HG03025 (cell line): Measurements from ENCODE around the gene BCAR3.
"Not testable (repeated sequence)": the region's sequence is repeated elsewhere in the genome, so short reads cannot be mapped to it uniquely, and the experiment has no call there.

Source experiments
- ATAC-seq: cut with Tn5 transposase; IDR thresholded peaks from one replicate; pipeline ENCODE4 v1.9.1; 2021; ENCODE audit warnings: mild to moderate bottlenecking, moderate library complexity; ENCODE audit not compliant: unreplicated experiment, low FRiP score

The BCAR3 gene

DNA sequence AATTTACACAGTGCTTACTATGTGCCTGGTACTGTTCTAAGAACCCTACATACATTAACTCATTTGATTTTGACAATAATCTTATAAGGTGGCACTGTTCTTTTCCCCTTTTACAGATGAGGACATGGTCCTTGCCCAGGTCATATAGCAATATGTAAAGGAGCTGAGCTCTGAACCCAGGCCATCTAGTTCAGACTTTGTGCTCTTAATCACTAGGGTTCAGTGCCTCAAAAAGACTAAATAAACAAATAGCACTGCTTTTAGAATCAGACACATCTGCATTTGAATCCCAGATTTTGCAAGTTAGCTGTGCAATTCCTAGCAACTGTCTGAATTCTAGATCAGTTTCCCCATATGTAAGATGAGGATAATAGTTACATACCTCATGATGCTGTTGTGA lies 8.7 kb upstream of the BCAR3 start:
- ATAC-seq = no peak

DNA sequence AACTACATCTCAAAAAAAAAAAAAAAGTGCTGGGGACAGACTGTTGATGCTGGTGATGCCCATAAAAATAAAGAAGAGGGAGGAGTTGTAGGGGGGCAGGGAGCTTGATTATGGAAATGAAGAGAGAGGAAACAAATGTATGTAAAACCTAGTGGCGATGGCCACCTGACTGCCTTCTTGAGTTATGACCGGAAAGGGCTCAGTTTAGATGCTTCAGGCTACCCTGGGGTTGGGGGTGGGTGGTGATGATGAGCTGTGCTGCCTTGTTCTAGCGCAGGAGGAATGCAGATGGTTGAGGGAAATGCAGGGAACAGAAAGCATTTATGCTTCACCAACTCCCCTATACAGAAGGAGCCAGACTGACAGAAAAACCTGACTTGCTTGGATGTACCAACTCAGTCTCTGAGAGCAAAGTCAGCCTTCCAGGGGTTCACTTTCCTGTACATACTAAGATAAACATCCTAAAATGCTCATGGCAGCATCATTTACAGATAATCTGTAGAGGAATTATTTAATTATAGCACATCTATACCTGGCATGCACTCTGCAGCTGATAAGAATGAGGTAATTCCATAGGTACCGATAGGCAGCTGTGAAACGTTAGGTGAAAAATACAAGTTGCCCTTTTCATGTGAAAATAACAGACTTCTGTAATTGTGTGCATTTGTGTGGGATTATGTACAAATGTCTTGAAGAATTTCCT lies 8.0 kb upstream of the BCAR3 start:
- no peak for ATAC-seq

DNA sequence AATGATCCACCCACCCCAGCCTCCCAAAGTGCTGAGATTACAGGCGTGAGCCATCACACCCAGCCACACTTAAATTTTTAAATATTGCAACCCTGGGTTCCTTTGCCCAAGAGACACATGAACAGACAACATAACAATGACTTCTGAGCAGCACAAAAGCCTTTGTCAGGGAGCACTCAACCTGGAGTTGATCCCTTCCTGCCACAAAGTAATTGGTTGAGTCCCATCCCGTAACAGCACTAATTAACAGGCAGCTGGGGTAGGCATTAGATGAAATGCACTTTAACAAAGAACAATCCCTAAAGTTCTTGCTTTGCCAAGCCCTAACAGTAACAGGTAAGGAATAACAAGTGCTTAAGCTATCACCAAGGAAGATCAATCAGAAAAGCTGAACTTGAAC lies 5.9 kb upstream of the BCAR3 start:
- no peak for ATAC-seq

DNA sequence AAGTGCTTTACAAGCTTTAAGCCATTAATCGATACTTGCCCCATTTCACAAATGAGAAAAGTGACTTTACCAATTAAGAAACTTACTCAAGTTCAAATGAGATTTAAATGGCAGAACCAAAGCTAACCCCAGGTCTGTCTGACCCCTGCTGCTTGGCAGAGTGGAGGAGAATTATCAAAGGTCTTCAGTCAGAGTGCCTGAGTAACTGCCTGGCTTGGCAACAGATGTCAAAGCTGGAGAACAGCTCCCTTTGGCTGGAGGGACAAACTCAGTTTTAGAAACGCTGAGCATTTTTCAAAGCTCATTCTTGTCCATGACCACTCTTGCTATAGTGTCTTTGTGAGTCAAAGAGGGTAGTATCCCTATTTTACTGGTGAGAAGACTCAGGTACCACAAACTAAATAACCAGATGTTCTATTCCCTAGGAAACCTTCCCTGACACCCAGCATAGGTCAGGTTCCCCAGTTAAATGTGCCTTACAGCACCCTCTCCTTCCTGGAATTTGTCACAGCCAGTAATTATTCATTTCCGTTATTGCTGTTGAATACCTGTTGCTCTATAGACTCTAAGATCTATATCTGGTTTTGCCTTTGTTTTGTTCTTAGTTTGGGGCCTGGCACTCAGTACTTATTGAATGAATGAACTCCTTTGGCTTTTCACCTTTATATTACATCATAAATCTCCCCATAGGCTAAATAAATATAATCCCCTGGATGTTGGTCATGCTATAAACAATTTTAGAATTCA lies 5.0 kb upstream of the BCAR3 start:
- no peak for ATAC-seq

DNA sequence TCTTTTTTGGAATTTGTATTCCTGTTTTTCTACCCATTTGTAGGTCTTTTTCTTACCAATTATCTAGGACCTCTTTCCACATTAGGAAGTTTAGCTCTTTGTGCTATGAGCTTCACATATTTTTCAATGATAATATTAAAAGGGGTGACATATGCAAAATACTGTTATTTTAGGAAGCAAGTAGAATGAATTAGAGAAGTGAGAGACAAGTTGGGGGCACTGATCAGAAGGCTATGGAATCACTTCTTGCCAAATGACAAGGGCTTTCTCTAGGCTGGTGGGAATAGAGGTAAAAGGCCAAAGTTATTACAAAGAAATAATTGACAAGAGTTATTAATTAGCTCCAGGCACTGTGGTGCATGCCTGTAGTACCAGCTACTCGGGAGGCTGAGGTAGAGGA lies 4.3 kb upstream of the BCAR3 start:
- no peak for ATAC-seq

DNA sequence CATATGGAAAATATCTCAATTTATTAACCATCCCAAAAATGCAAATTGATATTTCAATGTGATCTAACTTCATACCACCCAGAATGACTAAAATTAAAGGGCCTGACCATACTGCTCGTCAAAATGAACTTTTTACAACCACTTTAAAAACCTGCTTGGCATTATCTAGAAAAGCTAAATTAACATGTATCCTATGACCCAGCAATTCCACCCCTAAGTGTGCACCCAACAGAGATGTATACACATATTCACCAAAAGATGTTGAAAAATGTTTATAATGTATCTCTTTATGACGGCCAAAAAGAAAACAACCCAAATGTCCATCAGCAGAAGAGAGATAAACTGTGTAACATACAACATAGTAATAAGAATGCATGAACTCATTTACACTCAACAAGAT lies 1.6 kb upstream of the BCAR3 start:
- ATAC-seq = no peak

DNA sequence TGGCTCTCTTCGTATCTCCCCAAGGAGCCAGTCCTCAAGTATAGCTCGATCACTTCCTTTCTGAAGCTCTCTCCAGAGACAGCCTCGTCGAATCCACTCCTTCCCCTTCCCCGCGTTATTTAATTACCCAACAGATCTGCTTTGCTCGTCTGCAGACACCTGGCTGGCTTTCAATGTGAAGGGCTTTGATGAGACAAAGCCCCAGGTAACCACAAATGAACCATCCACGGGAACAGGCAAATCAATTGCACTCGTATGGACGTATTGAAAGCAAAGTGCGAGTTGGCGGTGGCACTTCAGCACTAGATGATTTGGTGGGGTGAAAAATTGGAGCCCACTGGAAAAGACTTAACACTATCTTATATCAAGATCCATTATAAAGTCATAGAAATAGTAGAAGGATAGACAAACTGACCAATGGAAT lies 364 bp upstream of the BCAR3 start:
- peak; percentile 6 for ATAC-seq

DNA sequence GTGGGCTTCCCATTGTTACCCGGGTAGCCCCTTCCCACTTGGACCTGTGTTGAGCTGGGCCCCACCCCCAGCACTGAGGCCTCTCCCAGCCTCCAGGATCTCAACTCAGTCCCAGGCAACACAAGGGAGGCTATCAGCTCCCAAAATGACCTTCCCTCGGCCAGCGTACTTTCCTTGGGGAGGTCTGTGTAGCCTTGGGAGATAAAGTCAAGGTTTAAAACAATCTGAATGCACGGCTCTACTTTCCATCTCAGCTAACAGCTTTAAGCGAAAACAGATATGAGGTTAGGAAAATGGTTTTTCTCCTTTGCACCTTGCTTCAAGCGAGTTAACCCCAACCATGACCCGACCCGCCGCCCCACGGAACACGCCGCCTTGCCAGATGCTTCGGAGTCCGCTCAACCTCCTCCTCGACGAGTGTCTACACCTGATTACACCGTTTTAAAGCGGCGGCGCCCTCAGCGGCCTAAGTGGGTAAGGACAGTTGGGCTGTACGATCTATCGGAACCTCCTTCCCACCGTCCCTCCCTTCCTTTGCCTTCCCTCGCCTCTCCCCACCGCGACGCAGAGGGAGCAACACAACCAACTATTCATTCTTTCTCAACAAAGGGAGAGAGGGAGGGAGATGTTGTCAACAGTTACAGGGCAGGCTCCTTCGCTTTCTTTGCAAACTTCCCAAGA lies 1.1 kb downstream of the BCAR3 start:
- peak; percentile 72 for ATAC-seq

DNA sequence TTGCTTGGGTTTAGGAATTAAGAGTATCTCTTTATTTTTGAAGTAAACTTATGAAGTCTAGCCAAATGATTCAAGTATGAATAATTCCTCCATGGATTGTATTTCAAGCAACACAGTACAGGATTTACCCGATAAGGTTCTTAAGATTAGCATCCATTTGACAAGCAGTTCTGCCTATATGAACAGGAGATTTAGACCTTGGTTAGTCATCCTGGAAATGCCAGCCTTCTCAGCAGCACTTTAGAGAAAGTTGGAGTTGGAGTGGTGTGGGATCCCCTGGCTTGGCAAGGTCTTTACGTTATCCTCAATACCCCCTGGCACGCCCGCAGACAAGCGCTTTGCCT lies 1.6 kb downstream of the BCAR3 start:
- ATAC-seq = no peak

DNA sequence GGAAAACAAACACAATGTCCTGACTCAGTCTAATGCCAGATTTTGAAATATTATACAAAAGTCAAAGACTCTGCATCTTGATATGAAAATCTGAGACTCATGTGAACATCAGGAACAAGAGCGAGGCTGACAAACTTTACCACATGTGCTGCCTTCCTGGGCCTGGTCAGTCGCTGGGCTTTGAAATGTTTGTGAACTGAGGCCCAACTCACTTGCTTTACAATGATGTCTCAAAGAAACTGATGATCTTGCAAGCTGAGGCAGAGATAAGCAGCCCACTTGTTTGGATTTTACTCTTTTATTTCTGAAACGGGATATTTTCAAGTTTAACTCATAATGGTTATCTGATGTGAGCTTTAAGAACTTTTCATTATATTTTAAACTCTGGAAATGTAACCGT lies 2.1 kb downstream of the BCAR3 start:
- no peak for ATAC-seq

DNA sequence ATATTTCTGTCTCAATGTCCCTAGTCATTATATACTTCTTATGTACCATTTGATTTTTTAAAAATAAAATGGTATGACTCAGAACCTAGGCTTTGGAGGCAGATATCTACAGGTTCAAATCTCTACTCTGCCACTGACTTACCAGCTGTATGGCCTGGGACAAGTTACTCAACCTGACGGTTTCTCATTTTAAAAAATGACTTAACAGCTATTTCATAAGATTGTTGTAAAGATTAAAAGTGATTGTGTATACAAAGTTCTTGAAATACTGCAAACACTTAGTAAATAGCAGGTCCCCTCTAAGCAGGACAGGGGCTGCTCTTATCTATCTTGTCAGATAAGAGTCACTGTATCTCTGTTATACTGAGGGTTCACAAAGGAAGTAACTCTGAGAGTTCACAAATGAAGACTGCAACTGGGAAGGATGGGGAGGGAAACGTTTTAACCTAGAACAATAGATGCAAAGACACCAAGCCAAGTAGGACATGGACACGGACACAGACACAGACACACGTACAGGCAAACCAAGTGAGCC lies 2.6 kb downstream of the BCAR3 start:
- ATAC-seq = no peak

DNA sequence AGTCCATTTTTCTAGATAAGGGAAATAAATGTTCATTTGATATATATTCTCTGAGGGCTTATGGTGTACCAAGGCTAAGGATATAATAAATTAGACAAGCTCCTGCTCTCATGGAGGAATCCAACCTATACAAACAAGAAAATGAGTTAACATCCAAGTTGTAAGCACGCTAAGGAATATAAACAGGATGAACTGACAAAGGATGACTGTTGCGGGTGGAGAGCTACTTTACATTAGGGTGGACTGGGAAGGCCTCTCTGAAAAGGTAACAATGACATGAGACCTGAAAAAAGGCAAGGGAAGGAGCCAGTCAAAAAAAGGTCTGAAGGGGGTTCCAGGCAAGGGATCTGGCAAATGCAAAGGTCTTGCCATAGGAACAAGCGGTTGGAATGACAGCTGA lies 3.1 kb downstream of the BCAR3 start:
- no peak for ATAC-seq

DNA sequence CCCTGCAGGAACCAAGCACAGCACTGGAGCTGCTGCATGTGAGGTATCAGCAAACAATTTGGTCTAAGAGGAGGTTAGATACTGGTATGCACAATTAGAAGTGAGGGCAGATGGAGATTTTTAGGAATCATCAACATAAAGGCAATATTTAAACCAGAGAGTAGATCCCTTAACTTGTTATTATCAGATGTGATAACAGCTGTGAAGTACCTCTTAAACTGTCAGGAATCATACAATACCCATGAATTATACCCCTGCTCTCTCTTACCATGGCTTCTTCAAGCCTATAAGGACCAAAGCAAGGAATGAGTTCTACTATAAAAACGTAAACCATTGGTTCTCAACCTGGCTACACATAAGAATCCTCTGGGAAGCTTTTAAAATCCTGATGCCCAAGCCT lies 3.9 kb downstream of the BCAR3 start:
- no peak for ATAC-seq

DNA sequence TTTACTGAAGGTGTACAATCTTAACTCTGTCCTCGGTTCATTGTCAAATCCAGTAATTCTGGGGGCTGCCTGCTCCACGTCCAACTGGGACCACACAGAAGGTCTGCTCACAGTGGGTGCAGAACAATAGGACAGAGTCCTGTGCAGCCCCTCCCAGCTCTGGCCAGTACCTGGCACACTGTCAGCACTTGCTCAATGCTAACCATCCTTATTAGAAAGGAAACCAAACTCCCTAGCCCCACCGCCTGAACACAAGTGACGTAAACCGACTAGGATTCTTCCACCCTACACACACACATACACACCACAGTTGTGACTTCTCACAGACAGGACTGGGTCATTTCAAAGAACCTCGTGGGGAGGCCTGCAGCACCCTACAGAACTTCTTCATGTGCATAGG lies 5.2 kb downstream of the BCAR3 start:
- ATAC-seq = no peak

DNA sequence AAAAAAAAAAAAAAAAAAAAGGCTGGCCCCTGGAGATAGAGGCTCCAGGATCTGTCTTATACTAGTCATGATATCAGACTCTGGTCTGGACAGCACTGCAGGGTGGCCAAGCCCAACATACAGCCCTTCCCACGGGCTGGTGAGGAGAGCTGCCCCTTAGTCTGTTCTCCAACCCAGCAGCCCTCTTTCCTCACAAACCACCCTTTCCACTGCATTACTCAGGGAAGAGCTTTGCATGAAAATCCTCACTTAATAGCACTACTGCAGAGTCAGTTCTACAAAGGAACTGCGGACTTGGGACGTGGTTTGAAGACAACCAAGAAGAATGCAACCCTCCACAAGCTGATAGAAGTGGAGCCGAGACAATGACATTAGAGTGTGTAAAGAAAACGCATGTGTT lies 5.7 kb downstream of the BCAR3 start:
- ATAC-seq = no peak

DNA sequence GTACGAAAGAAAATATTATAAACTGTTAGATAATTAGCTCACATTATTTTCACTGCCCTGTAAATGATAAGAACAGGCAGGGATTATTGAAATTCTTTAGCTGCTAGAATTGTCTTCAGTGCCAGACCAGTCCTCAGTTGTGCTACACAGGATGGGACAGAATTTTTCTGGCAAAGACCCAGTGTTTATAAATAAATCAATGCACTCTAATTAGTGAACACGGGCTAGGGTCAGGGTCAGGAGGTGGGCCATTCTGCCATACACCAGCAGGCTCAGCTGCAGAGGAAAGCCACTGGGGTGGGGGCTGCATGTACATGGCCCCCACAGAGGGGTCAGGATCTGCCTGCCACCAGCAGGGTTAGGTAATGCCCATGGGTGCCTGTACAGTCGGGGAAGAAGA lies 6.4 kb downstream of the BCAR3 start:
- no peak for ATAC-seq

DNA sequence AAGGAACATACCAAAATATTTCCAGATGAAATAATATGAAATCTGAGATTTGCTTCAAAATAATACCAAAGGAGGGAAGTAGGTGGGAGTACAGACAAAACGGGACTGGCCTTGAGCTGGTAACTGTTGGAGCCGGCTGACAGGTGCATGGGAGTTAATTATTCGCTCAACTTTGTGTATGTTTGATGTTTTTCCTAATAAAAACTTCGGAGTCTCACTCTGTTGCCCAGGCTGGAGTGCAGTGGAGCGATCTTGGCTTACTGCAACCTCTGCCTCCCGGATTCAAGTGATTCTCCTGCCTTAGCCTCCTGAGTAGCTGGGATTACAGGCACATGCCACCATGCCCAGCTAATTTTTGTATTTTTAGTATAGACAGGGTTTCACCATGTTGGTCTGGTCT lies 7.6 kb downstream of the BCAR3 start:
- ATAC-seq = not testable (repeated sequence)

DNA sequence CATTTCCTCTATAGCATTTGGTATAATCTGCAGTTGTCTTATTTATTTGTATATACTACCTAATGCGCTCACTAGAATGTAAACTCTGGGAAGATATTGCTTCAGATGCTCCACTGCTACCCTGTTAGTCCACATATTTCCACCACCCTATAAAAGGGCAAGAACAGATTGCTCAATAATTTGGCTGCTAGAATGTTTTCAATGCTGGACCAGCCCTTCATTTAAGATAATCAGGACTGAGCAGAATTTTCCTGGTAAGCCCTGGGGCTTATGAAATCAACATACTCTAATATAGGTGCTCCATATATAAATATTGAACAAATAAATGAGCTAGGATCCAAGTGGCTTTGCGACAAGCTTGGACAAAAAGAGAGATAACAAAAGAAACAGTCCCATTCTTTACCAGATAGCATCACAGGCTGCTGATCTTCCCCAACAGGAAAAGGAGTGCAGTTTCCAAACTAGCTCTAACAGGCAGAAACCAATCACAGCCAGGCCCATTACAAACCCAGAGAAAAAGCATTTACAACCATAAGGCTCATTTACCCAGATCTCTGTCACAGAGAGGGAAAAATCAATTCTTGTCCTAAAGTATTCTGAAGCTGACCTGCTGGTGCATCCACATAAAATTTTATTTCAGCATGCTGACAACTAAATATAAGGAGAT lies 8.3 kb downstream of the BCAR3 start:
- ATAC-seq = no peak

DNA sequence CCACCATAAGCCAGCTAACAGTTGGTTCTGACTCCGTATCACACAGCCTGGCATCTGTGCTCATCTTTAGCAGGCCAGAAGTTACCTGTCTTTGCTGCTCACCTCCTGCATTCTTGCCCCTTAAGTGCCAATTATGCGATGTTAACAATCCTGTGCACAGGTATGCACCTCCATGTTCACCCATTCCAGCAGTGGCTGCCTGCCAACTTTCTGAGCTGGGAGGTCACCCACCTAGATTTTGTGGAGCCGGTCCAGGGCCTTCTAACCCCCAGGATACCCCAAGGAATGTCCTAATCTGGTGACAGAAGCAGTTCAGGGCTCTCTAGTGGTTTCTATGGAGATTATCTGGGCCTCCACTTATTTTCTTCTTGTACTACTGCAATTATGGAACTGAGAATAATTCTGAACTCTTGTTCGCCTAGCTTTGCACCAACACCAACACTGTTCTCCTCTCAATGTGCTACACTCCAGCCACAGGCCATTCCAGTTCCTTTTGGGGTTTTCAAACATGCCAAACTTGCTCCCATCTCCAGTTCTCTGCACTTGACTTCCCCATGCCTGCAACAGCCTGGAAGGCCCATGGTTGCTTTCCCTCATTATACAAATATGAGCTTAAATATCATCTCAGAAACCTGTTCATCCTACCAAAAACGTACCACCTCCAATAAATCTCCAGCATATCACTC lies 9.0 kb downstream of the BCAR3 start:
- no peak for ATAC-seq

DNA sequence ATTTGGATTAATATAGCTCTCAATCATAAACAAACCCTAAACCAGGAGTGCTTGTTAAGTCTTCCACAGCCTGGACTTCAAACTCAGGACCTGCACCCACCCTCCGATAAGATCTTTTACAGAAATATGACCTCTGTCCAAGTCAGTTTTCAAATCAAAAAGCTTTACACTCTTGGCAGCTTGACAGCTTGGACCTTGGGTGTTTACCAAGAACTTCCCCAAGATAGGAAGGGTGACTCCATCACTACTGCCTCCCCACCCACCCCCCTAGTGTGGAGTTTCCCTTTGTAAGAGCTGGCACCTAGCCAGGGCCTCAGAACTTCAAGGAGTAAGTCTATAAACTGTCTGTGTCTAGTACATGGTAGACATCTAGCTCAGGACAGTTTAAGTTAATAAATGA lies 9.6 kb downstream of the BCAR3 start:
- ATAC-seq = no peak
